ENCODE data around the gene PDE4D. TPM values are rescaled to one million over a fixed set of nuclear protein-coding genes. Genes with fewer than 3 reads are reported as not detected.

Gene PDE4D
- total and polyA plus RNA-seq, 2 of the 4 experiments (the other 2 are of a cell fraction): 1.4 to 7.9 TPM

- Histone ChIP-seq H2BK15ac (ENCODE audit: low read depth, low read length) (no peak overlapping the region), H2AK5ac (ENCODE audit: low read depth, low read length) (no peak overlapping the region), H3K79me1 (ENCODE audit: low read depth in 1 of 2, low read length in 2 of 2) (no peaks in the 10 kb centered on the region), H4K91ac (ENCODE audit: insufficient read depth, low read depth, low read length) (no peak overlapping the region), H3K4ac (ENCODE audit: low read depth, low read length) (no peak overlapping the region), H3K18ac (ENCODE audit: low read depth, low read length) (no peak overlapping the region), H3K14ac (replicated peaks; ENCODE audit: low read depth, low read length) (no peak overlapping the region), H3K9ac (ENCODE audit: low read depth, low read length) (no peak overlapping the region), H4K5ac (ENCODE audit: low read depth, low read length) (no peak overlapping the region), H3K4me3 (ENCODE audit: insufficient read depth, low read depth, low read length) (no peak overlapping the region), H4K20me1 (ENCODE audit: insufficient read depth, low read length) (no peaks in the 10 kb centered on the region), H3K4me2 (ENCODE audit: low read depth, low read length) (no peak overlapping the region), H3K27me3 (ENCODE audit: control insufficient read depth, insufficient read depth, low read length) (no peaks in the 10 kb centered on the region), H4K8ac (ENCODE audit: low read depth in 2 of 2, low read length in 2 of 2) (no peak overlapping the region), H3K27ac (ENCODE audit: insufficient read depth, low read length) (no peak overlapping the region), H2AK9ac (replicated peaks; ENCODE audit: low read depth, low read length, poor library complexity) (no peak overlapping the region), H3K36me3 (ENCODE audit: control insufficient read depth, insufficient read depth, low read length) (no peaks in the 10 kb centered on the region), H2BK20ac (ENCODE audit: low read depth, low read length) (no peak overlapping the region), H2BK5ac (ENCODE audit: low read depth, low read length, poor library complexity, severe bottlenecking) (no peak overlapping the region), H3K9me3 (ENCODE audit: control insufficient read depth, insufficient read depth, low read length) (no peaks in the 10 kb centered on the region), H3K4me1 (ENCODE audit: control insufficient read depth, insufficient read depth, low read length) (no peaks in the 10 kb centered on the region), H2AFZ (replicated peaks; ENCODE audit: low read length, poor library complexity) (no peak overlapping the region), H3K9me1 (ENCODE audit: insufficient read depth, low read length) (no peaks in the 10 kb centered on the region), H3K56ac (ENCODE audit: extremely low read depth, insufficient read depth, low read length) (no peak overlapping the region), H3K23ac (ENCODE audit: low read depth, low read length) (no peak overlapping the region), H2BK120ac (ENCODE audit: low read depth, low read length) (no peak overlapping the region)
- TF ChIP-seq RCOR1 (IDR thresholded peaks at IDR 0.05; ENCODE audit: insufficient replicate concordance, low read length) (no peak), RAD21 (IDR thresholded peaks at IDR 0.05; ENCODE audit: low read length) (no peak), POLR2A (IDR thresholded peaks at IDR 0.05; ENCODE audit: low read depth, low read length) (no peak), ELK1 (IDR thresholded peaks at IDR 0.05; ENCODE audit: borderline replicate concordance, low read depth, low read length) (no peak), CHD1 (IDR thresholded peaks at IDR 0.05; ENCODE audit: low read depth, low read length) (no peak), MAZ (IDR thresholded peaks at IDR 0.05; ENCODE audit: borderline replicate concordance, low read depth, low read length) (no peak), MXI1 (IDR thresholded peaks at IDR 0.05; ENCODE audit: borderline replicate concordance, low read depth, low read length) (no peak), SMC3 (IDR thresholded peaks at IDR 0.05; ENCODE audit: low read depth, low read length) (no peak), CEBPB (IDR thresholded peaks at IDR 0.05; ENCODE audit: low read depth, low read length) (no peak), MAFK (IDR thresholded peaks at IDR 0.05; ENCODE audit: low read depth, low read length) (no peak), BHLHE40 (IDR thresholded peaks at IDR 0.05; ENCODE audit: low read depth, low read length) (no peak), RFX5 (IDR thresholded peaks at IDR 0.05; ENCODE audit: low read depth, low read length) (no peak), USF2 (IDR thresholded peaks at IDR 0.05; ENCODE audit: low read depth, low read length) (no peak), CTCF (conservative IDR thresholded peaks at IDR 0.05; ENCODE audit: low read depth, low read length) (no peak), NFE2L2 (IDR thresholded peaks at IDR 0.05; ENCODE audit: low read depth, low read length) (no peak), FOS (IDR thresholded peaks at IDR 0.05; ENCODE audit: low read depth, low read length) (no peak)
- CTCF ChIA-PET: no interaction called here
- WGBS, 2 experiments (ENCODE audit: extremely low coverage in 2 of 2, insufficient read length in 1 of 2): no CpG with 5 or more reads among the region's 2 CpGs
- intact Hi-C loops (cut with micrococcal nuclease) (no loop called here), in situ Hi-C loops (cut with MboI; ENCODE audit: low sequenced_read_pairs) (no loop called here), dilution Hi-C loops (cut with HindIII; ENCODE audit: low sequenced_read_pairs, unreplicated experiment) (no loop called here)
- no TSS peak for BruUV-seq (replicated peaks)
- ATAC-seq (ENCODE audit: low read depth) (no peak), DNase-seq (no peak)
- POLR2A ChIA-PET (ENCODE audit: unreplicated experiment): no interaction called here
Measured at GRCh38 chr5:59325070-59325469, 568.5 kb downstream of the PDE4D start.

Measured in IMR-90 (cell line).